ENCODE measurements around the gene AR.

- no peak for TF ChIP-seq CTCF (IDR thresholded peaks at IDR 0.05)
- TF ChIP-seq EZH2 (IDR thresholded peaks at IDR 0.05): no peak
Measured at GRCh38 chrX:67779099-67779498, 235.3 kb downstream of the AR start.

All from neural progenitor cell (in vitro differentiated cells).